Astrocyte of the cerebellum (primary cell): ENCODE measurements around the gene LZTS2.
"Not testable (repeated sequence)": the region's sequence is repeated elsewhere in the genome, so short reads cannot be mapped to it uniquely, and the experiment has no call there.

Experiments used
- DNase-seq: peaks from one replicate; pipeline ENCODE4 v3.0.0-alpha.2; 2011; ENCODE audit warnings: low read depth
- H3K4me3 ChIP-seq: 2 replicates; pipeline ENCODE4 v1.5.1; 2011; ENCODE audit warnings: mild to moderate bottlenecking, low read depth, low read length, moderate library complexity
- in situ Hi-C: cut with HindIII; loops from 2 replicates; pipeline ENCODE4 v1.10.0; 2017; ENCODE audit warnings: low sequenced_read_pairs
- TF ChIP-seq, protein P1 (sequence below): IDR thresholded peaks from 2 replicates; pipeline ENCODE4 v1.5.1; 2012; ENCODE audit warnings: low read length, low read depth, moderate library complexity, mild to moderate bottlenecking; ENCODE audit errors: missing control alignments

Gene LZTS2

DNA sequence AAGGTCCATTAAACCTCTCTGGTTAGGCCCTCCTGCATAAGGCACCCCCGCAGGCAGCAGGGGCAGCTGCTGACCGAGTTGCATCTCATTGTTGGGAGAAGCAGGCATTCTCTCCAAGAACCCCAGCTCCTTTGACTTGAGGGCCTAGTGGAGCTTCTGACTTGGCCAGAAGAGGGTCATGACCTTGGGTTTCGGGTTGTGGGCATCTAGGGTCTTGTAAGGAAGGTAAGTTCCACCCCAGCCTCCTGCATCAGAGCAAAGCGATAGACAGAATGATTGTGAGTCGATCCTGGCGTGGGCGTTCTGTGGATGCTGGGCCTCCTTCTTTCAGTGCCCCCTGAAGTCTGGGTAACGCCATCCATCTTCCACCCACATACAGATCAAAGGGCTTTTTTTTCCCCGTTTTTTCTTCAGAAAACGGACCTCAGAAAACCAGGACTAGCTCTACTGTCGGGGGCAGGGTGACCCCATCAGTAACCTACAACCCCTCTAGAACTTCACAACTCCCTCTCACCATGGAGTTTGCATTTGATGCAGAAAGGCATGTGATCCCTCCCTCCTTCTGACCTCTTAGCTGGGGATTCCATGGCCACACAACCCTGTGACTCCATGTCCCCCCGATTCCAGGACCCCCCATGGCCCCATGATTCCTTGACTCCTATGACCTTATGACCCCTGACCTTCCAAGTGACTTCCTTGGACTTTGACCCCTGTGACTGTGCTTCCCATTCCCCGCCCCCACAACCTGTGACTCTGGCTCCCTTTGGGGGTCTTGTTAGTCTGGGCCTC is 27.3 kb upstream of the LZTS2 start:
- no peak overlapping the region for H3K4me3 ChIP-seq
- DNase-seq = no peak
- TF ChIP-seq, protein P1, sequence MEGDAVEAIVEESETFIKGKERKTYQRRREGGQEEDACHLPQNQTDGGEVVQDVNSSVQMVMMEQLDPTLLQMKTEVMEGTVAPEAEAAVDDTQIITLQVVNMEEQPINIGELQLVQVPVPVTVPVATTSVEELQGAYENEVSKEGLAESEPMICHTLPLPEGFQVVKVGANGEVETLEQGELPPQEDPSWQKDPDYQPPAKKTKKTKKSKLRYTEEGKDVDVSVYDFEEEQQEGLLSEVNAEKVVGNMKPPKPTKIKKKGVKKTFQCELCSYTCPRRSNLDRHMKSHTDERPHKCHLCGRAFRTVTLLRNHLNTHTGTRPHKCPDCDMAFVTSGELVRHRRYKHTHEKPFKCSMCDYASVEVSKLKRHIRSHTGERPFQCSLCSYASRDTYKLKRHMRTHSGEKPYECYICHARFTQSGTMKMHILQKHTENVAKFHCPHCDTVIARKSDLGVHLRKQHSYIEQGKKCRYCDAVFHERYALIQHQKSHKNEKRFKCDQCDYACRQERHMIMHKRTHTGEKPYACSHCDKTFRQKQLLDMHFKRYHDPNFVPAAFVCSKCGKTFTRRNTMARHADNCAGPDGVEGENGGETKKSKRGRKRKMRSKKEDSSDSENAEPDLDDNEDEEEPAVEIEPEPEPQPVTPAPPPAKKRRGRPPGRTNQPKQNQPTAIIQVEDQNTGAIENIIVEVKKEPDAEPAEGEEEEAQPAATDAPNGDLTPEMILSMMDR = no peak
- in situ Hi-C loops = no loop called here

DNA sequence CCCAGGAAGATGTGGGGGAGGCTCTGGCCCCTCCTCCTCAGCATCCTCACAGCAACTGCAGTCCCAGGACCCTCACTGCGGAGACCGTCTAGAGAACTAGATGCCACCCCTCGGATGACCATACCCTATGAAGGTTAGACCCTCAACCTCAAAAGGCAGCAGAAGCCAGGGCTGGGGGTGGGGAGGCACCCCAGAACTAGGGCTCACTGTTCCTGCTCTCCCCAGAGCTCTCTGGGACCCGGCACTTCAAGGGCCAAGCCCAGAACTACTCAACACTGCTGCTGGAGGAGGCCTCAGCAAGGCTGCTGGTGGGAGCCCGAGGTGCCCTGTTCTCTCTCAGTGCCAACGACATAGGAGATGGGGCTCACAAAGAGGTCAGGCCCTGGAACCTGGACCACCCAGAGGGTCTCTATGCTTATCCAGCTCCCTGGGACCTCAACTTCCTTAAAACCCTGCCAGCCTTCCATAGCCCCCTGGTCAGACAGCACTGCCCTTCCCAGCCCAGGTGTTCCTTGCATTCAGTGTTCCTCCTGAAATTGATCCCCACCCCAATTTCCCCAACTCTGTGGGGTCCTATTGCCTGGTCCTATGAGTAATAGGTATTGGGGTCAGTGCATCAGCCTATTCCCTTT is 26.6 kb upstream of the LZTS2 start:
- no peak overlapping the region for H3K4me3 ChIP-seq
- in situ Hi-C loops = no loop called here

DNA sequence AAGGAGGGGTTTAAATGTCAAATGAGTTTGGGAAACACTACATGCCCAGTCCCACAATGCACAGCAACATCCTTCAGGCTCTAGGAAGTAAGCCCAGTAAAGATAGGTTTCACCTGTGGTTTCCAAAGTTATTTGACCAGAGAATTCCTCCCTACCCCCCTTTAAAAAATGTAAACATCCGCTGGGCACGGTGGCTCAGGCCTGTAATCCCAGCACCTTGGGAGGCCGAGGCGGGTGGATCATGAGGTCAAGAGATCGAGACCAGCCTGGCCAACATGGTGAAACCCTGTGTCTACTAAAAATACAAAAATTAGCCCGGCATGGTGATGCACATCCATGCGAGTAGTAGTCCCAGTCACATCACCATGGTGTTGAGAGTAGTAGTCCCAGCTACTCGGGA is 24.2 kb upstream of the LZTS2 start:
- DNase-seq, H3K4me3 ChIP-seq, in situ Hi-C loops: not testable (repeated sequence)

More for the DNA sequence above, 26.6 kb upstream of the LZTS2 start:
- no peak for DNase-seq
- TF ChIP-seq, protein P1 = no peak

DNA sequence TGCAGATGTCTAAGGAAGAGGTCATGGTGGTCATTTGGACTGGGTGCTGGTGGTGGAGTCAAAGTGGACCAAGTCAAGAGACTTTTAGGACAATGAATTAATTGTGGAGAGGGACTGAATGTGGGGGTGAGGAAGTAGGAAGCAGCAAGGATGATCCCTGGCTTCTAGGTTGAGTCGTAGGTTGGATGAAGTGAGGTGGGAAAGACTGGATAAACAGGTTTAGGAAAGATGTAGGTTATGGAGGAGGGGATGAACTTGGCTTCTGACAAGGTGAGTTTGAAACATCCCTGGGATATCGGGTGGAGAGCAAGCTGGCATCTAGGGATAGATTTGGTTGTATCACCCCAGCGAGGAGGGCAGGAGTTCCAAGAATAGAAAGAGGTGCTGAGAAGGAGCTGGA is 22.7 kb upstream of the LZTS2 start:
- H3K4me3 ChIP-seq = no peak overlapping the region
- in situ Hi-C loops = no loop called here
- TF ChIP-seq, protein P1 = no peak
- no peak for DNase-seq

DNA sequence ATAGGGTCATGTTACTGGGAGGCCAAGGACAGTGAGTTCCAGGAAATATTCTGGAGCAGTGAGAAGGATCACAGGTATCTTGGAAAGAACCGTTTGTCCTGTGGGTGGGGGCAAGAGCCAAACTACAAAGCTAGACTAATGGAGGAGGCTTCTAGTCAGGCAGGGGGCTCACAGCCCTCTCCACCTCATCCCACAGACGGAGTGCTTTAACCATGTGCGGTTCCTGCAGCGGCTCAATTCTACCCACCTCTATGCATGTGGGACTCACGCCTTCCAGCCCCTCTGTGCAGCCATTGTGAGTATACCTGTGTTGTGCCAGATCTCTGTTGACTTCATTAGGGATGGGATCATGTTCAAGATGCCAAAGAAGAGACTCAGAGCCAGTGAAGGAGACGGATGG is 22.2 kb upstream of the LZTS2 start:
- no peak for DNase-seq
- in situ Hi-C loops = no loop called here
- TF ChIP-seq, protein P1 = no peak

DNA sequence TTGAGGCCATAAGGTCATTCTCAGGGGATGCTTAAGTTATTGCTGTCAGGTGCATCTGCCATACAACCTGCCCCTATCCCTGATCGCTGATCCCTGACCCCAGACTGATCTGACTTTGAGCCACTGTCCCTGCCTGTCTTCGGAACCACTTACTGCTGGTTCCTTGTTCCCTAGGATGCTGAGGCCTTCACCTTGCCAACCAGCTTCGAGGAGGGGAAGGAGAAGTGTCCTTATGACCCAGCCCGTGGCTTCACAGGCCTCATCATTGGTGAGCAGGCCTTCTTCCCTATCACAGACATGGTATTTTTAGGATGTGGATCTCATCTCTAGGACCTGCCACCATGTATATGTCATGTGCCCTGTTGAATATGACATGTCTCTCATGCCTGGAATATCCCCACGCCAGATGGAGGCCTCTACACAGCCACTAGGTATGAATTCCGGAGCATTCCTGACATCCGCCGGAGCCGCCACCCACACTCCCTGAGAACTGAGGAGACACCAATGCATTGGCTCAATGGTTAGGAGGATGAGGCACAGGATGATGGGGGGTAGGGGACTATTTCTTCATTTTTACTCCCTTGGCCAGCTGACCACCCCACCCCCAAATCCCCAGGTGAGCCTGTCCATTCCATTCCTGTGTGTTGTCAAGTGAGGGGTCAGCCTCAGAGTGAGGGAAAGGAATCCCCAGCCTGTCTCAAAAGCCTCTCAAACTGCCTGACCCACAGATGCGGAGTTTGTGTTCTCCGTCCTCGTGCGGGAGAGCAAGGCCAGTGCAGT is 21.3 kb upstream of the LZTS2 start:
- H3K4me3 ChIP-seq = no peak overlapping the region
- DNase-seq = no peak
- in situ Hi-C loops = no loop called here
- TF ChIP-seq, protein P1 = no peak

More for the DNA sequence above, 22.2 kb upstream of the LZTS2 start:
- H3K4me3 ChIP-seq = no peak overlapping the region

DNA sequence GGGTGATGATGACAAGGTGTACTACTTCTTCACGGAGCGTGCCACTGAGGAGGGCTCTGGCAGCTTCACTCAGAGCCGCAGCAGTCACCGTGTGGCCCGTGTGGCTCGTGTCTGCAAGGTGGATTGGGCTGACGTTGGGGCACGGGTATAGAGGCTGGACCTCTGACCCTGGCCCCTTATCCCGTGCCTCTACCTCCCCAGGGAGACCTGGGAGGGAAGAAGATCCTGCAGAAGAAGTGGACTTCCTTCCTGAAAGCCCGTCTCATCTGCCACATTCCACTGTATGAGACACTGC is 20.8 kb upstream of the LZTS2 start:
- in situ Hi-C loops = no loop called here
- no peak for DNase-seq
- TF ChIP-seq, protein P1 = no peak
- no peak overlapping the region for H3K4me3 ChIP-seq
